ENCODE measurements around the gene TEX12. TPM values are rescaled to one million over a fixed set of nuclear protein-coding genes. Genes with fewer than 3 reads are reported as not detected.
A peak's percentile ranks its signal among the peaks of the same experiment; 100 is the strongest.
"Not testable (repeated sequence)": the region's sequence is repeated elsewhere in the genome, so short reads cannot be mapped to it uniquely, and the experiment has no call there.

TEX12 gene
- total RNA-seq: 0.20 TPM

- DNase-seq: no peak
Measured at GRCh38 chr11:112167145-112167544, at the start of gene TEX12. Gene TEX12, plus strand, starts transcription at chr11:112167372. Its CDS starts 1,897 bp downstream, at chr11:112169269.

- no peak for DNase-seq
Measured at GRCh38 chr11:112118176-112118575, 49.0 kb upstream of the TEX12 start.

GRCh38 chr11:112121981-112122615 is 45.1 kb upstream of the TEX12 start:
- DNase-seq: no peak

- no peak for DNase-seq
Measured at GRCh38 chr11:112123129-112123528, 44.0 kb upstream of the TEX12 start.

GRCh38 chr11:112127056-112127455 is 40.1 kb upstream of the TEX12 start:
- DNase-seq: no peak

- peak; percentile 13 for DNase-seq
Measured at GRCh38 chr11:112128483-112129121, 38.6 kb upstream of the TEX12 start.

- DNase-seq: no peak
Measured at GRCh38 chr11:112129656-112130055, 37.5 kb upstream of the TEX12 start.

GRCh38 chr11:112132737-112133136 is 34.4 kb upstream of the TEX12 start:
- DNase-seq: no peak

- DNase-seq: no peak
Measured at GRCh38 chr11:112134473-112134872, 32.7 kb upstream of the TEX12 start.

GRCh38 chr11:112143597-112143996 is 23.6 kb upstream of the TEX12 start:
- no peak for DNase-seq

- no peak for DNase-seq
Measured at GRCh38 chr11:112150517-112150916, 16.7 kb upstream of the TEX12 start.

GRCh38 chr11:112156153-112156955 is 10.8 kb upstream of the TEX12 start:
- DNase-seq: no peak

GRCh38 chr11:112156956-112157766 is 10.0 kb upstream of the TEX12 start:
- no peak for DNase-seq

- no peak for DNase-seq
Measured at GRCh38 chr11:112159098-112160065, 7.8 kb upstream of the TEX12 start.

- no peak for DNase-seq
Measured at GRCh38 chr11:112160091-112160848, 6.9 kb upstream of the TEX12 start.

GRCh38 chr11:112161012-112161411 is 6.2 kb upstream of the TEX12 start:
- no peak for DNase-seq

GRCh38 chr11:112162200-112162599 is 5.0 kb upstream of the TEX12 start:
- not testable (repeated sequence) for DNase-seq

- no peak for DNase-seq
Measured at GRCh38 chr11:112162761-112163546, 4.2 kb upstream of the TEX12 start.

GRCh38 chr11:112163875-112164685 is 3.1 kb upstream of the TEX12 start, which contains the start of gene IL18:
Gene IL18, minus strand, starts transcription at chr11:112164094. Its CDS starts 9,041 bp downstream, at chr11:112155053.
- no peak for DNase-seq

Measured in skin of body (tissue), 2 donors.